Peyer's patch (tissue), 4 donors: Measurements from ENCODE around the gene ISLR2. TPM values are rescaled to one million over a fixed set of nuclear protein-coding genes. Genes with fewer than 3 reads are reported as not detected.

ENCODE experiments used
- DNase-seq, 3 donors: peaks; one replicate each; pipeline ENCODE4 v3.0.0-alpha.2; 2017 to 2019
- H3K27ac ChIP-seq, 4 donors: fragments of 200-600 bp; sonication (generic); one replicate each; pipeline ENCODE4 v1.5.1; 2016 to 2019
- H3K27me3 ChIP-seq, 2 donors: fragments of 200-600 bp; sonication (generic); one replicate each; pipeline ENCODE4 v1.5.1; 2019
- H3K36me3 ChIP-seq, 3 donors: fragments of 200-600 bp; sonication (generic); one replicate each; pipeline ENCODE4 v1.5.1; 2016 to 2019
- H3K4me1 ChIP-seq, 4 donors: fragments of 200-600 bp; sonication (generic); one replicate each; pipeline ENCODE4 v1.5.1; 2016 to 2019
- H3K4me3 ChIP-seq, 4 donors: fragments of 200-600 bp; sonication (generic); 1 replicate in 3 of 4; 2 replicates in 1 of 4; pipeline ENCODE4 v1.5.1; 2016 to 2019; ENCODE audit warnings: mild to moderate bottlenecking in 1 of 4
- H3K9me3 ChIP-seq, 4 donors: fragments of 200-600 bp; sonication (generic); one replicate each; pipeline ENCODE4 v1.5.1; 2016 to 2019; ENCODE audit warnings: mild to moderate bottlenecking in 1 of 4
- POLR2A ChIP-seq, 2 donors: fragments of 450-650 bp; IDR thresholded peaks; one replicate each; pipeline ENCODE4 v1.5.1; 2017; ENCODE audit warnings: antibody characterized with exemption in 2 of 2, mild to moderate bottlenecking in 2 of 2, moderate library complexity in 2 of 2
- total RNA-seq, 4 donors: library from RNA; depleted of rRNA; stranded (reverse); fragments of >200 nt; gene quantifications; one replicate each; pipeline ENCODE4 v1.1.0, GENCODE V29; 2016
- TF ChIP-seq, protein P1 (sequence below), 6 experiments: fragments of 450-650 bp in 4 of 6; fragments of 200-600 bp in 2 of 6; sonication (generic) in 1 of 6; IDR thresholded peaks; one replicate each; pipeline ENCODE4 v1.5.1; 2017 to 2019; ENCODE audit warnings: antibody characterized with exemption in 6 of 6, mild to moderate bottlenecking in 3 of 6, moderate library complexity in 1 of 6

The ISLR2 gene
- total RNA-seq, 4 donors from 2014 or later: 0.66 to 0.94 (median 0.70) TPM; not detected in 1

DNA sequence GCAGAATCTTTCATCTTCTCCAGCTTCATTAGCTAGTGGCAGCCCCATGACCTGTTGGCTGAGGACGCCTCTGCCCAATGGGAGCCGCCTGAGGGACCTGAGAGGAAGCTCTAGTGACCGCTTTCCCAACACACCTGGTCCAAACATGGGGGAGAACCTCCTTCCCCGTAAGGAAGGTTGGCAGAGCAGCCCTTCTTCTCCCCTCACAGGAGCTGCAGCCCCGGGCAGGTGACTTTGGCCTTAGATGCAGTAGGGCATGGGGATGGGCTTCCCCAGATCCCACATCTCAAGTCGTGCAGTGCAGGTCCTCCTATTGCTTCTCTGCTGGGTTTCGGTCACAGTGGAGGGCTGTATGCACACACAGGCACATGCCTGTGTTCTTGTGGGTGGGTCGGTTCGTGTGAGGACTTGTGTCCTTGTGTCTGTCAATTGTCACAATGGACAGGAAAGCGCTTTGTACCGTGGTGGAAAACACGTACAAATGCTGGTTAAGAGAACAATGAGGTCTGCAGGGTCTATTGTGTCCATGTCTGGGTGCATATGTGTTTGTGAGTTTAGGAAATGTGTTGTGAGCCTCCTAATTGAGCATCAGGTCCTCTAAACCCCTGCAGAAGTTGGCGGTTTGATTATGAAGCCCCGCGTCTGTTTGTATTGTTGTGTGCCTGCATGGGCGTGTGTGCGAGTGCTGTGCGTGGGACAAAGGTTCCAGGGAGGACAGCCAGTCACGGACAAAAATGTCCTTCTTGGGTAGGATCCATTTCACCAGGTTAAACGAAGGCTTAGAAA is 1.4 kb downstream of the ISLR2 start:
- DNase-seq: no peak
- no peaks in the 10 kb centered on the region for H3K36me3 ChIP-seq
- no peak for TF ChIP-seq POLR2A (IDR thresholded peaks at IDR 0.05)
- TF ChIP-seq, protein P1, sequence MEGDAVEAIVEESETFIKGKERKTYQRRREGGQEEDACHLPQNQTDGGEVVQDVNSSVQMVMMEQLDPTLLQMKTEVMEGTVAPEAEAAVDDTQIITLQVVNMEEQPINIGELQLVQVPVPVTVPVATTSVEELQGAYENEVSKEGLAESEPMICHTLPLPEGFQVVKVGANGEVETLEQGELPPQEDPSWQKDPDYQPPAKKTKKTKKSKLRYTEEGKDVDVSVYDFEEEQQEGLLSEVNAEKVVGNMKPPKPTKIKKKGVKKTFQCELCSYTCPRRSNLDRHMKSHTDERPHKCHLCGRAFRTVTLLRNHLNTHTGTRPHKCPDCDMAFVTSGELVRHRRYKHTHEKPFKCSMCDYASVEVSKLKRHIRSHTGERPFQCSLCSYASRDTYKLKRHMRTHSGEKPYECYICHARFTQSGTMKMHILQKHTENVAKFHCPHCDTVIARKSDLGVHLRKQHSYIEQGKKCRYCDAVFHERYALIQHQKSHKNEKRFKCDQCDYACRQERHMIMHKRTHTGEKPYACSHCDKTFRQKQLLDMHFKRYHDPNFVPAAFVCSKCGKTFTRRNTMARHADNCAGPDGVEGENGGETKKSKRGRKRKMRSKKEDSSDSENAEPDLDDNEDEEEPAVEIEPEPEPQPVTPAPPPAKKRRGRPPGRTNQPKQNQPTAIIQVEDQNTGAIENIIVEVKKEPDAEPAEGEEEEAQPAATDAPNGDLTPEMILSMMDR (IDR thresholded peaks at IDR 0.05): no peak
- no peaks in the 10 kb centered on the region for H3K9me3 ChIP-seq
- no peak overlapping the region for H3K27ac ChIP-seq
- no peak overlapping the region for H3K4me3 ChIP-seq
- H3K27me3 ChIP-seq: peaks cover 0 to 77% of the 10 kb centered on the region in 2 donors
- H3K4me1 ChIP-seq: peaks cover 0 to 54% (median 29%) of the 10 kb centered on the region in 4 donors

DNA sequence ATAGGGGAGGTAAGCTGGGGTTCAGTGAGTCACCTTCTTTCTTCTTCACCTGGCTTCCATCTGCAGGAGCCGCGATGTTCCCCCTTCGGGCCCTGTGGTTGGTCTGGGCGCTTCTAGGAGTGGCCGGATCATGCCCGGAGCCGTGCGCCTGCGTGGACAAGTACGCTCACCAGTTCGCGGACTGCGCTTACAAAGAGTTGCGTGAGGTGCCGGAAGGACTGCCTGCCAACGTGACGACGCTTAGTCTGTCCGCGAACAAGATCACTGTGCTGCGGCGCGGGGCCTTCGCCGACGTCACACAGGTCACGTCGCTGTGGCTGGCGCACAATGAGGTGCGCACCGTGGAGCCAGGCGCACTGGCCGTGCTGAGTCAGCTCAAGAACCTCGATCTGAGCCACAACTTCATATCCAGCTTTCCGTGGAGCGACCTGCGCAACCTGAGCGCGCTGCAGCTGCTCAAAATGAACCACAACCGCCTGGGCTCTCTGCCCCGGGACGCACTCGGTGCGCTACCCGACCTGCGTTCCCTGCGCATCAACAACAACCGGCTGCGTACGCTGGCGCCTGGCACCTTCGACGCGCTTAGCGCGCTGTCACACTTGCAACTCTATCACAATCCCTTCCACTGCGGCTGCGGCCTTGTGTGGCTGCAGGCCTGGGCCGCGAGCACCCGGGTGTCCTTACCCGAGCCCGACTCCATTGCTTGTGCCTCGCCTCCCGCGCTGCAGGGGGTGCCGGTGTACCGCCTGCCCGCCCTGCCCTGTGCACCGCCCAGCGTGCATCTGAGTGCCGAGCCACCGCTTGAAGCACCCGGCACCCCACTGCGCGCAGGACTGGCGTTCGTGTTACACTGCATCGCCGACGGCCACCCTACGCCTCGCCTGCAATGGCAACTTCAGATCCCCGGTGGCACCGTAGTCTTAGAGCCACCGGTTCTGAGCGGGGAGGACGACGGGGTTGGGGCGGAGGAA is 2.6 kb downstream of the ISLR2 start:
- no peak for DNase-seq
- H3K4me3 ChIP-seq: no peak overlapping the region
- peaks cover 0 to 74% of the 10 kb centered on the region in 2 donors for H3K27me3 ChIP-seq
- H3K36me3 ChIP-seq: no peaks in the 10 kb centered on the region
- no peak for TF ChIP-seq POLR2A (IDR thresholded peaks at IDR 0.05)
- TF ChIP-seq, protein P1 (IDR thresholded peaks at IDR 0.05): no peak
- H3K9me3 ChIP-seq: no peaks in the 10 kb centered on the region
- no peak overlapping the region for H3K27ac ChIP-seq
- H3K4me1 ChIP-seq: peaks cover 0 to 53% (median 27%) of the 10 kb centered on the region in 4 donors

DNA sequence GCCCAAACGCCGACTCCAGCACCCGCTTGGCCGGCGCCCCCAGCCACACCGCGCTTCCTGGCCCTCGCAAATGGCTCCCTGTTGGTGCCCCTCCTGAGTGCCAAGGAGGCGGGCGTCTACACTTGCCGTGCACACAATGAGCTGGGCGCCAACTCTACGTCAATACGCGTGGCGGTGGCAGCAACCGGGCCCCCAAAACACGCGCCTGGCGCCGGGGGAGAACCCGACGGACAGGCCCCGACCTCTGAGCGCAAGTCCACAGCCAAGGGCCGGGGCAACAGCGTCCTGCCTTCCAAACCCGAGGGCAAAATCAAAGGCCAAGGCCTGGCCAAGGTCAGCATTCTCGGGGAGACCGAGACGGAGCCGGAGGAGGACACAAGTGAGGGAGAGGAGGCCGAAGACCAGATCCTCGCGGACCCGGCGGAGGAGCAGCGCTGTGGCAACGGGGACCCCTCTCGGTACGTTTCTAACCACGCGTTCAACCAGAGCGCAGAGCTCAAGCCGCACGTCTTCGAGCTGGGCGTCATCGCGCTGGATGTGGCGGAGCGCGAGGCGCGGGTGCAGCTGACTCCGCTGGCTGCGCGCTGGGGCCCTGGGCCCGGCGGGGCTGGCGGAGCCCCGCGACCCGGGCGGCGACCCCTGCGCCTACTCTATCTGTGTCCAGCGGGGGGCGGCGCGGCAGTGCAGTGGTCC is 3.5 kb downstream of the ISLR2 start:
- no peaks in the 10 kb centered on the region for H3K9me3 ChIP-seq
- no peaks in the 10 kb centered on the region for H3K36me3 ChIP-seq
- no peak overlapping the region for H3K4me3 ChIP-seq
- no peak overlapping the region for H3K27ac ChIP-seq
- DNase-seq: no peak
- peaks cover 0 to 45% (median 23%) of the 10 kb centered on the region in 4 donors for H3K4me1 ChIP-seq
- peaks cover 0 to 65% of the 10 kb centered on the region in 2 donors for H3K27me3 ChIP-seq
- TF ChIP-seq POLR2A (IDR thresholded peaks at IDR 0.05): no peak
- TF ChIP-seq, protein P1 (IDR thresholded peaks at IDR 0.05): no peak

DNA sequence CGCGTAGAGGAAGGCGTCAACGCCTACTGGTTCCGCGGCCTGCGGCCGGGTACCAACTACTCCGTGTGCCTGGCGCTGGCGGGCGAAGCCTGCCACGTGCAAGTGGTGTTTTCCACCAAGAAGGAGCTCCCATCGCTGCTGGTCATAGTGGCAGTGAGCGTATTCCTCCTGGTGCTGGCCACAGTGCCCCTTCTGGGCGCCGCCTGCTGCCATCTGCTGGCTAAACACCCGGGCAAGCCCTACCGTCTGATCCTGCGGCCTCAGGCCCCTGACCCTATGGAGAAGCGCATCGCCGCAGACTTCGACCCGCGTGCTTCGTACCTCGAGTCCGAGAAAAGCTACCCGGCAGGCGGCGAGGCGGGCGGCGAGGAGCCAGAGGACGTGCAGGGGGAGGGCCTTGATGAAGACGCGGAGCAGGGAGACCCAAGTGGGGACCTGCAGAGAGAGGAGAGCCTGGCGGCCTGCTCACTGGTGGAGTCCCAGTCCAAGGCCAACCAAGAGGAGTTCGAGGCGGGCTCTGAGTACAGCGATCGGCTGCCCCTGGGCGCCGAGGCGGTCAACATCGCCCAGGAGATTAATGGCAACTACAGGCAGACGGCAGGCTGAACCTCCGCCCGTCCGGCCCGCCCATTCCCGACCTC is 4.1 kb downstream of the ISLR2 start:
- H3K36me3 ChIP-seq: no peaks in the 10 kb centered on the region
- TF ChIP-seq, protein P1 (IDR thresholded peaks at IDR 0.05): peak in 4 of 6 experiments; percentile 18 to 41 (median 26)
- TF ChIP-seq POLR2A (IDR thresholded peaks at IDR 0.05): no peak
- DNase-seq: peak in 2 of 3 donors; percentile 58 to 65
- no peak overlapping the region for H3K27ac ChIP-seq
- no peak overlapping the region for H3K4me3 ChIP-seq
- H3K9me3 ChIP-seq: no peaks in the 10 kb centered on the region
- H3K4me1 ChIP-seq: peaks cover 0 to 40% (median 20%) of the 10 kb centered on the region in 4 donors
- peaks cover 0 to 59% of the 10 kb centered on the region in 2 donors for H3K27me3 ChIP-seq
